Inferior parietal cortex (tissue), 1 donor: ENCODE results near the gene ENTHD1.
"Not testable (repeated sequence)": the region's sequence is repeated elsewhere in the genome, so short reads cannot be mapped to it uniquely, and the experiment has no call there.

Experiments
- DNase-seq: peaks from one replicate; pipeline ENCODE4 v3.0.0-alpha.2; 2016; ENCODE audit errors: extremely low spot score

ENTHD1 gene

GRCh38 chr22:39925273-39925672 is 31.7 kb upstream of the ENTHD1 start:
- DNase-seq, result no peak

- no peak for DNase-seq
Measured at GRCh38 chr22:39924286-39924685, 30.7 kb upstream of the ENTHD1 start.

- no peak for DNase-seq
Measured at GRCh38 chr22:39923696-39924095, 30.1 kb upstream of the ENTHD1 start.

- no peak for DNase-seq
Measured at GRCh38 chr22:39920134-39920743, 26.7 kb upstream of the ENTHD1 start.

GRCh38 chr22:39917776-39918495 is 24.4 kb upstream of the ENTHD1 start:
- DNase-seq, result no peak

- DNase-seq, result no peak
Measured at GRCh38 chr22:39917197-39917643, 23.7 kb upstream of the ENTHD1 start.

GRCh38 chr22:39916496-39916895 is 22.9 kb upstream of the ENTHD1 start:
- DNase-seq, result no peak

GRCh38 chr22:39915295-39915726 is 21.8 kb upstream of the ENTHD1 start:
- DNase-seq, result no peak

GRCh38 chr22:39914584-39914983 is 21.0 kb upstream of the ENTHD1 start:
- no peak for DNase-seq

GRCh38 chr22:39913886-39914285 is 20.3 kb upstream of the ENTHD1 start:
- no peak for DNase-seq

- no peak for DNase-seq
Measured at GRCh38 chr22:39913321-39913720, 19.8 kb upstream of the ENTHD1 start.

GRCh38 chr22:39910876-39911613 is 17.5 kb upstream of the ENTHD1 start:
- DNase-seq, result no peak

GRCh38 chr22:39908737-39909136 is 15.2 kb upstream of the ENTHD1 start:
- no peak for DNase-seq

- DNase-seq, result no peak
Measured at GRCh38 chr22:39908136-39908535, 14.6 kb upstream of the ENTHD1 start.

- no peak for DNase-seq
Measured at GRCh38 chr22:39907605-39908097, 14.1 kb upstream of the ENTHD1 start.

GRCh38 chr22:39907047-39907446 is 13.5 kb upstream of the ENTHD1 start:
- no peak for DNase-seq

GRCh38 chr22:39906207-39906606 is 12.6 kb upstream of the ENTHD1 start:
- DNase-seq, result no peak

GRCh38 chr22:39905687-39906086 is 12.1 kb upstream of the ENTHD1 start:
- no peak for DNase-seq

- DNase-seq, result no peak
Measured at GRCh38 chr22:39904862-39905261, 11.3 kb upstream of the ENTHD1 start.

GRCh38 chr22:39904024-39904423 is 10.5 kb upstream of the ENTHD1 start:
- not testable (repeated sequence) for DNase-seq

GRCh38 chr22:39901565-39902146 is 8.1 kb upstream of the ENTHD1 start:
- no peak for DNase-seq
